Uterus (tissue), 4 donors: ENCODE results near the gene COBLL1. TPM values are rescaled to one million over a fixed set of nuclear protein-coding genes. Genes with fewer than 3 reads are reported as not detected.

Experiments used
- DNase-seq, 2 donors: peaks; one replicate each; pipeline ENCODE4 v3.0.0-alpha.2; 2019 to 2020
- H3K27ac ChIP-seq, 2 donors: fragments of 200-600 bp; sonication (generic); 1 replicate in 1 of 2; 2 replicates in 1 of 2; pipeline ENCODE4 v1.5.1; 2016 to 2018
- H3K27me3 ChIP-seq, 2 donors: fragments of 200-600 bp; sonication (generic); one replicate each; pipeline ENCODE4 v1.5.1; 2018 to 2019; ENCODE audit warnings: control low read depth in 1 of 2
- H3K36me3 ChIP-seq, 2 donors: fragments of 200-600 bp; sonication (generic); one replicate each; pipeline ENCODE4 v1.5.1; 2019; ENCODE audit warnings: control low read depth in 1 of 2
- H3K4me1 ChIP-seq, 2 donors: fragments of 200-600 bp; sonication (generic); one replicate each; pipeline ENCODE4 v1.5.1; 2018 to 2019; ENCODE audit warnings: control low read depth in 1 of 2
- H3K4me3 ChIP-seq, 2 donors: fragments of 200-600 bp; sonication (generic); 1 replicate in 1 of 2; 2 replicates in 1 of 2; pipeline ENCODE4 v1.5.1; 2018 to 2019; ENCODE audit warnings: mild to moderate bottlenecking in 1 of 2
- H3K9me3 ChIP-seq, 2 donors: fragments of 200-600 bp; sonication (generic); one replicate each; pipeline ENCODE4 v1.5.1; 2019; ENCODE audit warnings: control low read depth in 1 of 2
- CTCF ChIP-seq, 4 experiments: fragments of 200-600 bp in 2 of 4; fragments of 450-650 bp in 2 of 4; sonication (generic) in 2 of 4; IDR thresholded peaks; one replicate each; pipeline ENCODE4 v1.5.1; 2016 to 2019; ENCODE audit warnings: antibody characterized with exemption in 4 of 4, mild to moderate bottlenecking in 2 of 4, moderate library complexity in 1 of 4
- POLR2A ChIP-seq, 2 donors: fragments of 450-650 bp; IDR thresholded peaks; one replicate each; pipeline ENCODE4 v1.6.1; 2016; ENCODE audit warnings: antibody characterized with exemption in 2 of 2, mild to moderate bottlenecking in 1 of 2, moderate library complexity in 1 of 2
- intact Hi-C: fragments of 100-400 bp; cut with DNase I; formaldehyde crosslinking; loops from one replicate; pipeline ENCODE4 v1.15.1; 2023; ENCODE audit warnings: low total_unique reads
- total RNA-seq, 4 donors: library from RNA; depleted of rRNA in 3 of 4; stranded (reverse); fragments of >200 nt in 3 of 4; gene quantifications; one replicate each; pipeline versions ENCODE4 v1.1.0 to v1.2.4, GENCODE V29; 2014 to 2023
- donor health status: DM: yes; HTN: yes; CAD: no.

The COBLL1 gene
- total RNA-seq, 4 donors from 2014 or later, result 4.1 to 32.6 (median 17.9) TPM

DNA sequence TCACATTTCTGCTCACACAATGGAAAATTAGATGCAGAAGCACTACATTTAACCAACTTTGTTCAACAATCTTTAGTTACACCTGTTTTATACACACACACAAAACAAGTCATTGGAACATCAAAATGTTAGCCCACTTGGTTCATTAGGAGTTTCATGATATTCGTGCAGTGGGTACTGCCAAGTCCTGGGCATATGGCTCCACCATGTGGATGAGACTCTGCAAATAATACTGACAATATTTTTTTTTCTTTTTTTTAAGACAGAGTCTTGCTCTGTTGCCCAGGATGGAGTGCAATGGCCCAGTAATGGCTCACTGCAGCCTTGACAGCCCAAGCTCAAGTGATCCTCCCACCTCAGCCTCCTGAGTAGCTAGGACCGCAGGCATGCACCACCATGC, 185.9 kb downstream of the COBLL1 start:
- Histone ChIP-seq H3K36me3 (no peaks in the 10 kb centered on the region), H3K9me3 (no peaks in the 10 kb centered on the region), H3K4me1 (no peaks in the 10 kb centered on the region), H3K4me3 (no peak overlapping the region), H3K27ac (no peak overlapping the region), H3K27me3 (no peaks in the 10 kb centered on the region)
- no peak for TF ChIP-seq CTCF (IDR thresholded peaks at IDR 0.05)
- TF ChIP-seq POLR2A (IDR thresholded peaks at IDR 0.05), result no peak
- DNase-seq, result no peak
- intact Hi-C loops, result no loop called here

GRCh38 chr2:164655336-164655735, 186.3 kb downstream of the COBLL1 start:
- intact Hi-C loops, result no loop called here
- Histone ChIP-seq H3K36me3 (no peaks in the 10 kb centered on the region), H3K27me3 (no peaks in the 10 kb centered on the region), H3K4me3 (no peak overlapping the region), H3K4me1 (no peaks in the 10 kb centered on the region), H3K27ac (no peak overlapping the region), H3K9me3 (no peaks in the 10 kb centered on the region)
- TF ChIP-seq POLR2A (IDR thresholded peaks at IDR 0.05), result no peak
- no peak for TF ChIP-seq CTCF (IDR thresholded peaks at IDR 0.05)
- no peak for DNase-seq

GRCh38 chr2:164651361-164651760, 190.3 kb downstream of the COBLL1 start:
- no peaks in the 10 kb centered on the region for H3K9me3 ChIP-seq
- intact Hi-C loops, result no loop called here
- TF ChIP-seq CTCF (IDR thresholded peaks at IDR 0.05) (no peak), POLR2A (IDR thresholded peaks at IDR 0.05) (no peak)
- no peaks in the 10 kb centered on the region for H3K4me1 ChIP-seq
- no peak overlapping the region for H3K4me3 ChIP-seq
- no peak overlapping the region for H3K27ac ChIP-seq
- H3K36me3 ChIP-seq, result no peaks in the 10 kb centered on the region
- no peak for DNase-seq
- no peaks in the 10 kb centered on the region for H3K27me3 ChIP-seq

- H3K9me3 ChIP-seq, result no peaks in the 10 kb centered on the region
- no peaks in the 10 kb centered on the region for H3K36me3 ChIP-seq
- H3K27ac ChIP-seq, result no peak overlapping the region
- H3K4me3 ChIP-seq, result no peak overlapping the region
- intact Hi-C loops, result no loop called here
- no peak for TF ChIP-seq POLR2A (IDR thresholded peaks at IDR 0.05)
- TF ChIP-seq CTCF (IDR thresholded peaks at IDR 0.05), result no peak
- H3K4me1 ChIP-seq, result no peaks in the 10 kb centered on the region
- no peak for DNase-seq
- H3K27me3 ChIP-seq, result no peaks in the 10 kb centered on the region
Measured at GRCh38 chr2:164644036-164644700, 197.5 kb downstream of the COBLL1 start.

- no peak overlapping the region for H3K4me3 ChIP-seq
- no peaks in the 10 kb centered on the region for H3K9me3 ChIP-seq
- no peak for DNase-seq
- H3K27me3 ChIP-seq, result no peaks in the 10 kb centered on the region
- no peaks in the 10 kb centered on the region for H3K4me1 ChIP-seq
- intact Hi-C loops, result no loop called here
- no peak overlapping the region for H3K27ac ChIP-seq
- no peaks in the 10 kb centered on the region for H3K36me3 ChIP-seq
- TF ChIP-seq POLR2A (IDR thresholded peaks at IDR 0.05), result no peak
- no peak for TF ChIP-seq CTCF (IDR thresholded peaks at IDR 0.05)
Measured at GRCh38 chr2:164642946-164643555, 198.6 kb downstream of the COBLL1 start.
